Stomach (tissue), 9 donors: Measurements from ENCODE around the gene CHST13. TPM values are rescaled to one million over a fixed set of nuclear protein-coding genes. Genes with fewer than 3 reads are reported as not detected.

Experiments
- DNase-seq, 2 donors: peaks; one replicate each; pipeline versions ENCODE4 v3.0.0 to v3.0.0-alpha.2; 2013 to 2019
- H3K27ac ChIP-seq, 5 donors: fragments of 200-600 bp in 4 of 5; sonication (generic) in 4 of 5; one replicate each; pipeline ENCODE4 v1.5.1; 2013 to 2019; ENCODE audit warnings: mild to moderate bottlenecking in 1 of 5, moderate library complexity in 1 of 5
- H3K27me3 ChIP-seq, 3 donors: fragments of 200-600 bp; sonication (generic); one replicate each; pipeline ENCODE4 v1.5.1; 2017 to 2019; ENCODE audit warnings: mixed run types in 1 of 3
- H3K36me3 ChIP-seq, 4 donors: fragments of 200-600 bp; sonication (generic); 1 replicate in 3 of 4; 2 replicates in 1 of 4; pipeline ENCODE4 v1.5.1; 2016 to 2019
- H3K4me1 ChIP-seq, 4 donors: fragments of 200-600 bp; sonication (generic); one replicate each; pipeline ENCODE4 v1.5.1; 2016 to 2019
- H3K4me3 ChIP-seq, 4 donors: fragments of 200-600 bp; sonication (generic) in 3 of 4; one replicate each; pipeline ENCODE4 v1.5.1; 2016 to 2019; ENCODE audit warnings: mild to moderate bottlenecking in 1 of 4
- H3K9me3 ChIP-seq, 4 donors: fragments of 200-600 bp; sonication (generic); one replicate each; pipeline ENCODE4 v1.5.1; 2016 to 2019
- EP300 ChIP-seq: sonication (generic); formaldehyde crosslinking; IDR thresholded peaks from one replicate; pipeline ENCODE4 v1.6.1; 2017; ENCODE audit warnings: antibody characterized with exemption
- POLR2A ChIP-seq, 4 donors: fragments of 450-650 bp; IDR thresholded peaks; one replicate each; pipeline ENCODE4 v1.6.1; 2016; ENCODE audit warnings: antibody characterized with exemption in 4 of 4, control low read depth in 2 of 4, mild to moderate bottlenecking in 1 of 4, moderate library complexity in 1 of 4
- POLR2AphosphoS5 ChIP-seq, 3 donors: sonication (generic); formaldehyde crosslinking; IDR thresholded peaks; one replicate each; pipeline ENCODE4 v1.6.1; 2016; ENCODE audit warnings: antibody characterized with exemption in 3 of 3
- WGBS, 5 donors: extraction: QIAGEN DNeasy Blood & Tissue Kit in 3 of 5; methylation state at CpG; one replicate each; pipeline versions ENCODE4 v1.1.5 to v1.1.7; 2013 to 2018; 5-methylcytosine and 5-hydroxymethylcytosine counted together
- intact Hi-C: fragments of 100-400 bp; cut with DNase I; formaldehyde crosslinking; loops from one replicate; pipeline ENCODE4 v1.15.1; 2023; ENCODE audit warnings: low total_unique reads
- polyA plus RNA-seq, 3 donors: library from polyadenylated mRNA; stranded (reverse); fragments of 200-250 nt; gene quantifications; one replicate each; pipeline ENCODE4 v1.2.3, GENCODE V29; 2013
- total RNA-seq, 5 donors: library from RNA; depleted of rRNA; stranded (reverse); fragments of >200 nt; gene quantifications; one replicate each; pipeline versions ENCODE4 v1.1.0 to v1.2.3, GENCODE V29; 2014 to 2016
- TF ChIP-seq, protein P1 (sequence below), 7 experiments: fragments of 450-650 bp in 4 of 7; fragments of 200-600 bp in 3 of 7; sonication (generic) in 3 of 7; IDR thresholded peaks; one replicate each; pipeline ENCODE4 v1.5.1; 2016 to 2019; ENCODE audit warnings: antibody characterized with exemption in 7 of 7, control low read depth in 2 of 7, mild to moderate bottlenecking in 1 of 7
- donor health status: healthy with polysubstance abuse.
- donor health status: Bipolar disorder and iron deficiency.
- donor health status: healthy.

CHST13 gene
- total and polyA plus RNA-seq, 8 donors: 0.08 to 12.5 (median 1.0) TPM; not detected in 2

DNA sequence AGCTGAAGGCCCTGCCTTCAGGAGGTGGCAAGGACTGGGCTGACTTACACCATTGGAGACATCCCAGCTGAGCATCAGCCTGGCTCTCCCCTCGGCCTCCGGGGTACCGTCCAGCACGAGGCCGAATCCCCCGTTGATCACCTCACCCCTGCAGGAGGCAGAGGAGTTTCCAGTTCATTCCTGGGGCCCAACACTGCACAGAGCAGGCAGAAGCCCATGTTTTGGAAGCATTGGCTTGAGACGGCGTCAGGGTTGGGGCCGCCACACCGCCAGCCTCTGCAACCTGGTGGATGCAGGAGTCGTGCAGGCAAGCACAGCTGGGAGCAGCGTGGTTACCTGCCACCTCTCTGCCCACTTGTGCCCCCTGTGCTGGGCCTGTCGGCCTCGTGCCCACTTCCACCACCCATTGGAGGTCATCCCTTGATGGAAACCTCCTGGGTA lies 40.6 kb upstream of the CHST13 start:
- H3K36me3 ChIP-seq: no peaks in the 10 kb centered on the region
- H3K27me3 ChIP-seq: no peaks in the 10 kb centered on the region
- TF ChIP-seq EP300 (no peak), POLR2A (IDR thresholded peaks at IDR 0.05) (no peak), POLR2AphosphoS5 (IDR thresholded peaks at IDR 0.05) (no peak)
- TF ChIP-seq, protein P1, sequence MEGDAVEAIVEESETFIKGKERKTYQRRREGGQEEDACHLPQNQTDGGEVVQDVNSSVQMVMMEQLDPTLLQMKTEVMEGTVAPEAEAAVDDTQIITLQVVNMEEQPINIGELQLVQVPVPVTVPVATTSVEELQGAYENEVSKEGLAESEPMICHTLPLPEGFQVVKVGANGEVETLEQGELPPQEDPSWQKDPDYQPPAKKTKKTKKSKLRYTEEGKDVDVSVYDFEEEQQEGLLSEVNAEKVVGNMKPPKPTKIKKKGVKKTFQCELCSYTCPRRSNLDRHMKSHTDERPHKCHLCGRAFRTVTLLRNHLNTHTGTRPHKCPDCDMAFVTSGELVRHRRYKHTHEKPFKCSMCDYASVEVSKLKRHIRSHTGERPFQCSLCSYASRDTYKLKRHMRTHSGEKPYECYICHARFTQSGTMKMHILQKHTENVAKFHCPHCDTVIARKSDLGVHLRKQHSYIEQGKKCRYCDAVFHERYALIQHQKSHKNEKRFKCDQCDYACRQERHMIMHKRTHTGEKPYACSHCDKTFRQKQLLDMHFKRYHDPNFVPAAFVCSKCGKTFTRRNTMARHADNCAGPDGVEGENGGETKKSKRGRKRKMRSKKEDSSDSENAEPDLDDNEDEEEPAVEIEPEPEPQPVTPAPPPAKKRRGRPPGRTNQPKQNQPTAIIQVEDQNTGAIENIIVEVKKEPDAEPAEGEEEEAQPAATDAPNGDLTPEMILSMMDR (IDR thresholded peaks at IDR 0.05): no peak
- WGBS, 5 donors: 77 to 90% (median 87%) methylated on average over 10 to 14 of the region's 14 CpGs
- peaks cover 0 to 9% (median 3%) of the 10 kb centered on the region in 4 donors for H3K4me1 ChIP-seq
- no peak for DNase-seq
- H3K9me3 ChIP-seq: no peaks in the 10 kb centered on the region
- H3K27ac ChIP-seq: no peak overlapping the region
- intact Hi-C loops: no loop called here
- no peak overlapping the region for H3K4me3 ChIP-seq

DNA sequence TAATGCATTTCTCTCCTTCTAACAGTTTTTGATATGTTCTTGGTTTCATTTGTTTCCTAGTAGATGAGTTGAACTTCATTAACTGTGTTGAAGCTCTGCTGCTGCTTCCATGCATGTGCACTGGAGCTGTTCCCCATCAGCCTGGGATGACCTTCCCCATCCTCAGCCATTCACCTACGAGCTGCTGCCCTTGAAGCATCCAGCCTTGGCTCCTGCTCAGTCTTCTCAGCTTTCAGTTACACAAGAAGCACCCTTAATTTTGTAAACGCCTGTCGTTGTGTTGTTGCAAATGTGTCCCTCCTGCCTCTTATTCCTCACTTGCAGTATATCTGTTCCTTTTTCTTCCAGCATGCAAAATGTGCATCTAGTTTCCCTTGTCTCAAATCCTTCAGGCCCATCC lies 39.8 kb upstream of the CHST13 start:
- H3K9me3 ChIP-seq: no peaks in the 10 kb centered on the region
- peaks cover 0 to 9% (median 3%) of the 10 kb centered on the region in 4 donors for H3K4me1 ChIP-seq
- H3K4me3 ChIP-seq: no peak overlapping the region
- intact Hi-C loops: no loop called here
- H3K27ac ChIP-seq: no peak overlapping the region
- 78 to 90% (median 83%) methylated on average over 3 of the region's 3 CpGs for WGBS, 5 donors
- no peak for DNase-seq
- H3K27me3 ChIP-seq: no peaks in the 10 kb centered on the region
- H3K36me3 ChIP-seq: no peaks in the 10 kb centered on the region
- TF ChIP-seq POLR2A (IDR thresholded peaks at IDR 0.05) (no peak), POLR2AphosphoS5 (IDR thresholded peaks at IDR 0.05) (no peak), EP300 (no peak)
- TF ChIP-seq, protein P1 (IDR thresholded peaks at IDR 0.05): no peak

DNA sequence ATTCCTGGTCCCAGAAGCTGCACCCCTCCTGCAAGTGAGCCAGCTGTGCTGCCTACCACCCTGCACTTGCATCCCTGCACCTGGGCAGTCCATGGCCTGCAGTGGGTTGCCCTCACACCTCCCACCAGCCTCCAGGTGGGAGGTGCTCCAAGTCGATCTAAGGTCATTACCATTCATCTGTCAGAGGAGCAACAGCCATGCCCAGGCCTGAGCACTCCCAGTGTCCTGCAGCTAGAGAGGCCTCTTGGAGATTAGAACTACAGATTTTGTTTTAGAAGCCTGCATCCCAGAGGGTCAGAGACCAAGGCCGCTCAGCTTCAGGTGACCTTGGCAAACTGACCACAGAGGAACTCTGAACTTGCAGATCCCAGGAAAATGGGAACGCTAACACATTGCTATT lies 39.3 kb upstream of the CHST13 start:
- Histone ChIP-seq H3K4me3 (no peak overlapping the region), H3K27ac (no peak overlapping the region), H3K36me3 (no peaks in the 10 kb centered on the region), H3K4me1 (peaks cover 0 to 9% (median 3%) of the 10 kb centered on the region in 4 donors), H3K9me3 (no peaks in the 10 kb centered on the region), H3K27me3 (no peaks in the 10 kb centered on the region)
- intact Hi-C loops: no loop called here
- 77 to 85% (median 78%) methylated on average over 3 of the region's 3 CpGs for WGBS, 5 donors
- no peak for DNase-seq
- TF ChIP-seq POLR2A (IDR thresholded peaks at IDR 0.05) (no peak), EP300 (no peak)
- TF ChIP-seq, protein P1 (IDR thresholded peaks at IDR 0.05): no peak

DNA sequence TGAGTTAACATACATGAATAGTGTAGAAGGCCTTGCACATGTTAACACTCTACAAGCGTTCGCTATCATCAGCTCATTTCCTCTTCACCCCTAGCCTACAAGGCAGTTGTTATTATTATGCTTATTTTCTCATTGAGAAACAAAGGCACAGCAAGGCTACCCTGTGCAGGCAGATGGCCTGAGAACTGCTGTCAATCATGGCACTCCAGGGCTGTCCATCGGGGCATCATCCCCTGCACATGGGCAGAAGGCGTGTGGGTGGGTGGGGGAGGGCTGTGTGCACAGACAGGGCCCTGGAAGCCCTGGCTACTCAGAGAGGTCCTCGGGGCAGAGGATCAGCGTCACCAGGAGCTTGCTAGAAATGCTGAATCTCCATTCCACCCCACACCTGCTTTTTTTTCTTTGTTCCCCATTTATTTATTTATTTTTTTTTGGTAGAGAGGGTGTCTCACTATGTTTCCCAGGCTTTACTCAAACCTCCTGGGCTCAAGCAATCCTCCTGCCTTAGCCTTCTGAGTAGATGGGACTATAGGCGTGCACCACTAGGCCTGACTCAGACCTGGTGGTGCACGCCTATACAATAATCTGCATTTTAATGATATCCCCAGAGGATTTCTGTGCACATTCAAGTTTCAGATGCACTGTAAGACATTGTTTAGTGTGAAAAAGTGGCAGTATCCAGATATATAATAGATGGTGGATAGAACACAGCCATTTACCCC lies 38.6 kb upstream of the CHST13 start:
- Histone ChIP-seq H3K9me3 (no peaks in the 10 kb centered on the region), H3K27ac (no peak overlapping the region), H3K27me3 (no peaks in the 10 kb centered on the region), H3K4me1 (peaks cover 0 to 9% (median 3%) of the 10 kb centered on the region in 4 donors), H3K36me3 (no peaks in the 10 kb centered on the region), H3K4me3 (no peak overlapping the region)
- no peak for DNase-seq
- WGBS, 5 donors: 86 to 91% (median 88%) methylated on average over 8 of the region's 8 CpGs
- intact Hi-C loops: no loop called here
- TF ChIP-seq POLR2A (IDR thresholded peaks at IDR 0.05): no peak

DNA sequence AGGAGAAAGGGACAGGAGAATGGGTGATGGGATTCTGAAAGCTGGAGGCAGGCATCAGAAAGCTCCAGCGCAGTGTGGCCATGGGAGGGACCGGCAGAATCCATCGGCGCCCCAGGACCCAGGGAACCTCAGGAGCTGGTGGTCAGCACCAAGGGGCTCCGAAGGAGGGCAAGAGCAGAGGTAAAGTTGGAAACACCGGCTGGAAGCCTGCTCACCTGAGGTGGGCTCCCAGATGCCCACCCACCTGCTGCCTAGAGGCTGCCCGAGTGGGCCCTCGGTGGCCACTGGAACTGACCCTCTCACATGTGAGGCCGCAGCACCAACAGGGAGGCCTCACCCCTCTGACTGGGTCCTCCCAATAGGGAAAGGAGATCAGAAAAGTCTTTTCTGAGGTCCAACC lies 38.0 kb upstream of the CHST13 start:
- TF ChIP-seq POLR2A (IDR thresholded peaks at IDR 0.05) (no peak), EP300 (no peak), POLR2AphosphoS5 (IDR thresholded peaks at IDR 0.05) (no peak)
- TF ChIP-seq, protein P1 (IDR thresholded peaks at IDR 0.05): no peak
- intact Hi-C loops: no loop called here
- 90 to 97% (median 95%) methylated on average over 5 to 9 of the region's 9 CpGs for WGBS, 5 donors

More for the DNA sequence above, 38.0 kb upstream of the CHST13 start:
- no peak overlapping the region for H3K27ac ChIP-seq
- H3K4me1 ChIP-seq: peaks cover 0 to 9% (median 3%) of the 10 kb centered on the region in 4 donors
- H3K9me3 ChIP-seq: no peaks in the 10 kb centered on the region
- no peaks in the 10 kb centered on the region for H3K36me3 ChIP-seq
- no peaks in the 10 kb centered on the region for H3K27me3 ChIP-seq
- no peak overlapping the region for H3K4me3 ChIP-seq
- no peak for DNase-seq
